H9 (cell line): ENCODE measurements around the gene AIF1. TPM values are rescaled to one million over a fixed set of nuclear protein-coding genes. Genes with fewer than 3 reads are reported as not detected.

Experiments
- DNase-seq: peaks from one replicate; pipeline ENCODE4 v3.0.0-alpha.2; 2017
- H2AFZ ChIP-seq: one replicate; pipeline ENCODE4 v1.6.1; 2013; ENCODE audit warnings: mild to moderate bottlenecking, low read length, control low read depth, moderate library complexity
- H2AK5ac ChIP-seq: 2 replicates; pipeline ENCODE4 v1.6.1; 2013; ENCODE audit warnings: low read length, control low read depth, mixed read lengths; ENCODE audit not compliant: insufficient read length
- H2BK120ac ChIP-seq: one replicate; pipeline ENCODE4 v1.6.1; 2013; ENCODE audit warnings: low read depth, mild to moderate bottlenecking, low read length, control low read depth, inconsistent platforms; ENCODE audit not compliant: poor library complexity, severe bottlenecking
- H2BK12ac ChIP-seq: 2 replicates; pipeline ENCODE4 v1.6.1; 2013; ENCODE audit warnings: low read length, control low read depth, mixed read lengths, low read depth; ENCODE audit not compliant: insufficient read length
- H2BK15ac ChIP-seq: 2 replicates; pipeline ENCODE4 v1.6.1; 2013; ENCODE audit warnings: low read depth, low read length, control low read depth
- H2BK20ac ChIP-seq: one replicate; pipeline ENCODE4 v1.6.1; 2013; ENCODE audit warnings: low read depth, mild to moderate bottlenecking, low read length, control low read depth, inconsistent platforms; ENCODE audit not compliant: poor library complexity, severe bottlenecking
- H2BK5ac ChIP-seq: 2 replicates; pipeline ENCODE4 v1.6.1; 2013; ENCODE audit warnings: low read length, control low read depth, mixed read lengths; ENCODE audit not compliant: insufficient read length
- H3K14ac ChIP-seq: 2 replicates; pipeline ENCODE4 v1.6.1; 2013; ENCODE audit warnings: low read length, control low read depth; ENCODE audit not compliant: insufficient read depth
- H3K18ac ChIP-seq: 2 replicates; pipeline ENCODE4 v1.6.1; 2013; ENCODE audit warnings: low read depth, mild to moderate bottlenecking, mixed read lengths, low read length, control low read depth; ENCODE audit not compliant: insufficient read length
- H3K23ac ChIP-seq: 2 replicates; pipeline ENCODE4 v1.6.1; 2013; ENCODE audit warnings: low read length, control low read depth, mixed read lengths, low read depth; ENCODE audit not compliant: insufficient read length
- H3K23me2 ChIP-seq: 2 replicates; pipeline ENCODE4 v1.6.1; 2013; ENCODE audit warnings: low read depth, mild to moderate bottlenecking, mixed read lengths, low read length, control low read depth; ENCODE audit not compliant: insufficient read length, poor library complexity, severe bottlenecking
- H3K27ac ChIP-seq: 2 replicates; pipeline ENCODE4 v1.5.1; 2013; ENCODE audit warnings: low read length, control low read depth, mixed read lengths, low read depth; ENCODE audit not compliant: insufficient read length
- H3K27me3 ChIP-seq: 2 replicates; pipeline ENCODE4 v1.6.1; 2013; ENCODE audit warnings: low read length, control low read depth, inconsistent platforms; ENCODE audit not compliant: insufficient read depth
- H3K4ac ChIP-seq: 2 replicates; pipeline ENCODE4 v1.6.1; 2013; ENCODE audit warnings: low read depth, mild to moderate bottlenecking, control low read depth, inconsistent platforms, low read length, moderate library complexity
- H3K4me1 ChIP-seq: 2 replicates; pipeline ENCODE4 v1.6.1; 2013; ENCODE audit warnings: low read length, control low read depth, inconsistent platforms; ENCODE audit not compliant: insufficient read depth
- H3K4me2 ChIP-seq: 2 replicates; pipeline ENCODE4 v1.6.1; 2013; ENCODE audit warnings: low read length, control low read depth, mixed read lengths; ENCODE audit not compliant: insufficient read length, insufficient read depth
- H3K56ac ChIP-seq: 2 replicates; pipeline ENCODE4 v1.6.1; 2013; ENCODE audit warnings: low read depth, mild to moderate bottlenecking, mixed read lengths, low read length, control low read depth; ENCODE audit not compliant: insufficient read length
- H3K79me1 ChIP-seq: 2 replicates; pipeline ENCODE4 v1.6.1; 2013; ENCODE audit warnings: low read depth, mild to moderate bottlenecking, moderate library complexity, low read length, control low read depth, inconsistent platforms; ENCODE audit not compliant: insufficient read depth, poor library complexity, severe bottlenecking
- H3K79me2 ChIP-seq: 2 replicates; pipeline ENCODE4 v1.6.1; 2013; ENCODE audit warnings: low read length, control low read depth, inconsistent platforms; ENCODE audit not compliant: insufficient read depth
- H3K9ac ChIP-seq: 2 replicates; pipeline ENCODE4 v1.6.1; 2013; ENCODE audit warnings: low read length, control low read depth, mixed read lengths; ENCODE audit not compliant: insufficient read length; ENCODE audit errors: extremely low read depth
- H3K9me3 ChIP-seq: one replicate; pipeline ENCODE4 v1.6.1; 2013; ENCODE audit warnings: low read depth, low read length, inconsistent platforms; ENCODE audit not compliant: control insufficient read depth
- H3T11ph ChIP-seq: one replicate; pipeline ENCODE4 v1.6.1; 2013; ENCODE audit warnings: mild to moderate bottlenecking, low read length, control low read depth, inconsistent platforms
- H4K20me1 ChIP-seq: one replicate; pipeline ENCODE4 v1.6.1; 2013; ENCODE audit not compliant: control insufficient read depth, insufficient read length, insufficient read depth
- H4K5ac ChIP-seq: 2 replicates; pipeline ENCODE4 v1.6.1; 2013; ENCODE audit warnings: low read depth, mild to moderate bottlenecking, mixed read lengths, low read length, control low read depth; ENCODE audit not compliant: insufficient read length
- H4K8ac ChIP-seq: replicated peaks from 2 replicates; pipeline ENCODE4 v1.6.1; 2013; ENCODE audit warnings: low read length, control low read depth, mixed read lengths, low read depth; ENCODE audit not compliant: insufficient read length
- H4K91ac ChIP-seq: 2 replicates; pipeline ENCODE4 v1.6.1; 2013; ENCODE audit warnings: low read depth, mild to moderate bottlenecking, moderate library complexity, mixed read lengths, low read length, control low read depth; ENCODE audit not compliant: insufficient read length
- H3K27ac Mint-ChIP-seq, 3 experiments: 2 replicates in 2 of 3; 3 replicates in 1 of 3; pipeline ENCODE4 v1.8.0; 2020 to 2021; ENCODE audit warnings: mixed read lengths in 3 of 3, mild to moderate bottlenecking in 1 of 3, moderate library complexity in 1 of 3
- H3K27me3 Mint-ChIP-seq: 2 replicates; pipeline ENCODE4 v1.8.0; 2021; ENCODE audit warnings: low read depth, mild to moderate bottlenecking, moderate library complexity, mixed read lengths
- H3K36me3 Mint-ChIP-seq, 3 experiments: 2 replicates in 2 of 3; 3 replicates in 1 of 3; pipeline ENCODE4 v1.8.0; 2020 to 2021; ENCODE audit warnings: low read depth in 3 of 3, mixed read lengths in 3 of 3; ENCODE audit not compliant: insufficient read depth in 1 of 3
- H3K4me1 Mint-ChIP-seq, 2 experiments: 2 replicates each; pipeline ENCODE4 v1.8.0; 2020; ENCODE audit warnings: mixed read lengths in 2 of 2
- H3K4me3 Mint-ChIP-seq, 2 experiments: 2 replicates in 1 of 2; 3 replicates in 1 of 2; pipeline ENCODE4 v1.8.0; 2020 to 2021; ENCODE audit warnings: mild to moderate bottlenecking in 2 of 2, mixed read lengths in 2 of 2, moderate library complexity in 1 of 2
- H3K9me3 Mint-ChIP-seq, 2 experiments: 2 replicates in 1 of 2; 3 replicates in 1 of 2; pipeline ENCODE4 v1.8.0; 2020; ENCODE audit warnings: mild to moderate bottlenecking in 2 of 2, mixed read lengths in 2 of 2, moderate library complexity in 1 of 2
- CTCF ChIP-seq: fragments of 200-600 bp; sonication (generic); conservative IDR thresholded peaks from 3 replicates; pipeline ENCODE4 v1.8.0; 2021; ENCODE audit warnings: antibody characterized with exemption, mild to moderate bottlenecking
- WGBS: extraction: QIAGEN DNeasy Blood & Tissue Kit; methylation state at CpG from one replicate; pipeline ENCODE4 v1.1.7; 2013; ENCODE audit warnings: missing lambda C conversion rate, low lambda C conversion rate, mixed read lengths; ENCODE audit not compliant: insufficient read length; ENCODE audit errors: extremely low coverage; 5-methylcytosine and 5-hydroxymethylcytosine counted together
- total RNA-seq: library from RNA; stranded (reverse); gene quantifications from 2 replicates; pipeline ENCODE4 v1.2.1, GENCODE V29; 2021

AIF1 gene
- total RNA-seq, 1 experiment from 2014 or later = 4.2 TPM

GRCh38 chr6:31659649-31660380, 44.8 kb downstream of the AIF1 start:
- Mint-ChIP-seq H3K27me3 (no peaks in the 10 kb centered on the region; the same call in 1 of the 2 replicates), H3K4me3 (peak overlapping the region; percentile 87 to 92), H3K4me1 (peaks cover 37 to 43% of the 10 kb centered on the region in 2 experiments), H3K27ac (peak overlapping the region; percentile 52 to 94 (median 82); a peak in 6 of 7 replicates), H3K9me3 (no peaks in the 10 kb centered on the region), H3K36me3 (peaks cover 23 to 48% (median 42%) of the 10 kb centered on the region in 3 experiments)
- no peaks in the 10 kb centered on the region for H4K20me1 ChIP-seq
- no peak overlapping the region for H2BK5ac ChIP-seq
- H3K9me3 ChIP-seq = no peaks in the 10 kb centered on the region
- no CpG with 5 or more reads among the region's 13 CpGs for WGBS
- no peak overlapping the region for H2BK20ac ChIP-seq
- DNase-seq = no peak
- no peak for TF ChIP-seq CTCF
- no peaks in the 10 kb centered on the region for H3K27me3 ChIP-seq
- peaks cover 4% of the 10 kb centered on the region; the same call in 1 of the 2 replicates for H3K79me2 ChIP-seq
- no peak overlapping the region for H3T11ph ChIP-seq
- H3K56ac ChIP-seq = no peak overlapping the region
- H3K23ac ChIP-seq = no peak overlapping the region
- H3K79me1 ChIP-seq = peaks cover 15% of the 10 kb centered on the region
- H4K8ac ChIP-seq = no peak overlapping the region
- H3K4me1 ChIP-seq = no peaks in the 10 kb centered on the region
- H2AK5ac ChIP-seq = no peak overlapping the region
- H4K5ac ChIP-seq = no peak overlapping the region
- peaks cover 14% of the 10 kb centered on the region for H3K23me2 ChIP-seq
- peak overlapping the region; percentile 37 for H3K18ac ChIP-seq
- H2AFZ ChIP-seq = no peak overlapping the region
- no peak overlapping the region for H3K4ac ChIP-seq
- H4K91ac ChIP-seq = no peak overlapping the region
- peak overlapping the region; percentile 91 for H3K9ac ChIP-seq
- peak overlapping the region; percentile 73 for H3K4me2 ChIP-seq
- no peak overlapping the region for H3K27ac ChIP-seq
- no peak overlapping the region for H2BK12ac ChIP-seq
- no peak overlapping the region for H2BK120ac ChIP-seq
- no peak overlapping the region for H2BK15ac ChIP-seq
- peak overlapping the region; percentile 90 for H3K14ac ChIP-seq
